Vagina (tissue), 2 donors: Measurements from ENCODE around the gene DBN1. TPM values are rescaled to one million over a fixed set of nuclear protein-coding genes. Genes with fewer than 3 reads are reported as not detected.

ENCODE experiments used
- DNase-seq, 2 donors: peaks; one replicate each; pipeline ENCODE4 v3.0.0-alpha.2; 2017; ENCODE audit errors: extremely low spot score in 2 of 2
- H3K27ac ChIP-seq: fragments of 200-600 bp; sonication (generic); one replicate; pipeline ENCODE4 v1.5.1; 2019
- H3K27me3 ChIP-seq: fragments of 200-600 bp; sonication (generic); one replicate; pipeline ENCODE4 v1.5.1; 2019
- H3K36me3 ChIP-seq, 2 donors: fragments of 200-600 bp; sonication (generic); one replicate each; pipeline ENCODE4 v1.5.1; 2017 to 2019
- H3K4me1 ChIP-seq: fragments of 200-600 bp; sonication (generic); one replicate; pipeline ENCODE4 v1.5.1; 2019
- H3K4me3 ChIP-seq, 2 donors: fragments of 200-600 bp; sonication (generic); 1 replicate in 1 of 2; 2 replicates in 1 of 2; pipeline ENCODE4 v1.5.1; 2016 to 2019
- H3K9me3 ChIP-seq: fragments of 200-600 bp; sonication (generic); one replicate; pipeline ENCODE4 v1.5.1; 2019
- POLR2A ChIP-seq, 2 donors: fragments of 450-650 bp; IDR thresholded peaks; one replicate each; pipeline ENCODE4 v1.6.1; 2017; ENCODE audit warnings: antibody characterized with exemption in 2 of 2, mild to moderate bottlenecking in 2 of 2, moderate library complexity in 2 of 2
- POLR2AphosphoS5 ChIP-seq, 2 donors: sonication (generic); formaldehyde crosslinking; IDR thresholded peaks; one replicate each; pipeline ENCODE4 v1.9.0; 2017; ENCODE audit warnings: antibody characterized with exemption in 2 of 2, mild to moderate bottlenecking in 2 of 2, low read depth in 1 of 2; ENCODE audit not compliant: insufficient read depth in 1 of 2
- intact Hi-C: fragments of 100-400 bp; cut with DNase I; formaldehyde crosslinking; loops from one replicate; pipeline ENCODE4 v1.15.1; 2023
- total RNA-seq: library from RNA; depleted of rRNA; stranded (reverse); fragments of >200 nt; gene quantifications from one replicate; pipeline ENCODE4 v1.2.3, GENCODE V29; 2016
- TF ChIP-seq, protein P1 (sequence below), 3 experiments: fragments of 450-650 bp in 2 of 3; fragments of 200-600 bp in 1 of 3; sonication (generic) in 1 of 3; IDR thresholded peaks; one replicate each; pipeline ENCODE4 v1.5.1; 2017 to 2019; ENCODE audit warnings: antibody characterized with exemption in 3 of 3, mild to moderate bottlenecking in 2 of 3, moderate library complexity in 2 of 3

DBN1 gene
- 69.0 TPM for total RNA-seq

DNA sequence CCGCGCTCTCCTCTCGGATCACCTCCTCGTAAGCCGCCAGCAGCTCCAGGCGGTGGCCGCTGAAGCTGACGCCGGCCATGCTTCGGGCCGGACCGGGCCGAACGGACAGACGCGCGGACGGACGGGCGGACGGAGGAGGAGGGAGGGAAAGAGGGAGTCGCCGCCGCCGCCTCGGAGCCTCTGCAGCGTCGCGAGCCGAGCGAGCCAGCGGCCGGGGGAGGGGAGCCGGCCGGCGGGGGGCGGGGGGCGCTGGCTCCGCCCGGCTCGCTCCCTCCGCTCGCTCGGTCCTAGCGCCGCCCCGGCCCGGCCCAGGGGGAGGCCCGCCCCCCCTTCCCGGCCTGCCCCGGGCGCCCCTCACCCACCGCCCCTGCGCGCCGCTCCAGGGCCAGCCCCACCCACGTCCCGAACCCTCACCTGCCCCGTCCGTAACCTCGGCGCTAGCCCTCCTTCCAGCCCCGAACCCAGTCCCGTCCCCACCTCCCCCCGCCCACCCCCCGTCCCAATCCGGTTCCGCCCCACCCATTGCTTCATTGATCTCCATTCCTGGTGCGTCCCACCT lies at the start of gene DBN1:
Gene DBN1, minus strand, starts transcription at position 192 of the 559 bp plus-strand sequence. Its CDS starts 113 bp downstream, at position 79.
- H3K4me1 ChIP-seq, result peaks cover 77% of the 10 kb centered on the region
- no peaks in the 10 kb centered on the region for H3K9me3 ChIP-seq
- TF ChIP-seq, protein P1, sequence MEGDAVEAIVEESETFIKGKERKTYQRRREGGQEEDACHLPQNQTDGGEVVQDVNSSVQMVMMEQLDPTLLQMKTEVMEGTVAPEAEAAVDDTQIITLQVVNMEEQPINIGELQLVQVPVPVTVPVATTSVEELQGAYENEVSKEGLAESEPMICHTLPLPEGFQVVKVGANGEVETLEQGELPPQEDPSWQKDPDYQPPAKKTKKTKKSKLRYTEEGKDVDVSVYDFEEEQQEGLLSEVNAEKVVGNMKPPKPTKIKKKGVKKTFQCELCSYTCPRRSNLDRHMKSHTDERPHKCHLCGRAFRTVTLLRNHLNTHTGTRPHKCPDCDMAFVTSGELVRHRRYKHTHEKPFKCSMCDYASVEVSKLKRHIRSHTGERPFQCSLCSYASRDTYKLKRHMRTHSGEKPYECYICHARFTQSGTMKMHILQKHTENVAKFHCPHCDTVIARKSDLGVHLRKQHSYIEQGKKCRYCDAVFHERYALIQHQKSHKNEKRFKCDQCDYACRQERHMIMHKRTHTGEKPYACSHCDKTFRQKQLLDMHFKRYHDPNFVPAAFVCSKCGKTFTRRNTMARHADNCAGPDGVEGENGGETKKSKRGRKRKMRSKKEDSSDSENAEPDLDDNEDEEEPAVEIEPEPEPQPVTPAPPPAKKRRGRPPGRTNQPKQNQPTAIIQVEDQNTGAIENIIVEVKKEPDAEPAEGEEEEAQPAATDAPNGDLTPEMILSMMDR (IDR thresholded peaks at IDR 0.05), result no peak
- peak in 1 of 2 donors; percentile 23 for TF ChIP-seq POLR2AphosphoS5 (IDR thresholded peaks at IDR 0.05; ENCODE audit: insufficient read depth in 1 of 2, low read depth in 1 of 2)
- no peaks in the 10 kb centered on the region for H3K27me3 ChIP-seq
- intact Hi-C loops, result loop anchor here (2.0 kb wide), 1 partner anchor 23 kb away; the partner anchor contains the start of gene PDLIM7
- H3K4me3 ChIP-seq, result peak within 1 kb of the TSS; percentile 67 to 74
- peak within 1 kb of the TSS; percentile 83 for H3K27ac ChIP-seq
- no peaks in the 10 kb centered on the region for H3K36me3 ChIP-seq
- no peak for DNase-seq

DNA sequence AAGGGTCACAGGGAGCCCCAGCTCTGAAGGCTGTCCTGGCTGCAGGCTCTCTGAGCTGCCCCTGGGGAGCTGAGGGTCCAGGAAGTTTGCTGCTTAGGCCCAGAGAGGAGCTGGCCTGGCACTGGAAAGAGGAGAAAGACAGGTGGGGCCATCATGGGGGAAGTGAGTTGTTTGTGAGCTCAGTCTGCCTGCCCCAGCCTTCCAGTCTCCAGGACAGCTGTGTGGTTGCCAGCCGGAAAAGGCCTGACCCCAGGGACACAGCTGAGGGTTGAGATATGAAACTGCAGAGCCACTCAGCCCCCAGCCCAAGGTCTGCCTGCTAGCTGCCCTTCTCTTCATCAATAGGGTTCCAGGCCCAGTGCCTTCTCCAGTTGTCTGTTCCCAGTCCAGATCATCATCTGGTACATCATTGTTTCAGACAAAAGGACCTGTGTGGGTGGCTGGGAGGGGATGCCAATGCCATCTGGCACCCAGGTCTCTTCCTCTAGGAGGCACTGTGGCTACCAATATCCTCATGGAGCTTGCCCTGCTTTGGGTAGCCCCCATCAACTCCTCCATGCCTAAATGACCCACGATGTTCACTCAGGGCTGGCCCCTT lies 47.6 kb upstream of the DBN1 start:
- Histone ChIP-seq H3K9me3 (no peaks in the 10 kb centered on the region), H3K27me3 (no peaks in the 10 kb centered on the region), H3K36me3 (peaks cover 0 to 43% of the 10 kb centered on the region in 2 donors), H3K27ac (no peak overlapping the region), H3K4me3 (no peak overlapping the region), H3K4me1 (peaks cover 4% of the 10 kb centered on the region)
- no peak for DNase-seq
- intact Hi-C loops, result no loop called here
- no peak for TF ChIP-seq POLR2AphosphoS5 (IDR thresholded peaks at IDR 0.05; ENCODE audit: insufficient read depth in 1 of 2, low read depth in 1 of 2)
- no peak for TF ChIP-seq POLR2A (IDR thresholded peaks at IDR 0.05)
- TF ChIP-seq, protein P1 (IDR thresholded peaks at IDR 0.05), result no peak

DNA sequence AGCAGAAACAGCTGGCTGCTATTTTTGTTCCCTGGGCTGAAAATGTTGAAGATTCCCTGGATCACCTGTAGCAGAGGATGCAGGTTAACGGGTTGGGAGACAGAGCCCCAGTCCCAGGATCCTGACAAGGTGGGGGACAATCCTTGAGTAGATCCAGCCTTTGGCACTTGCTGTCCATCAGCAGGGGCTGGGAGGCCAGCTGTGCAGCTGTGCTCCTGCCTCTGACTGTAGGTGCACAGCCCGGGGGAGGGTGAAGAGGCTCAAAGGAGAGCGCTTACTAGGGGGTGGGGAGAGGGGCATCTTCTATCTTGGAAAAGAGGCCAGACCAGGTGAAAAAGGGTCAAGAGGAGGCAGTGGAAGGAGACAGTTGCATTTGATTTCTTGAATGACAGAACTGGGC lies 46.8 kb upstream of the DBN1 start:
- no peak for TF ChIP-seq POLR2A (IDR thresholded peaks at IDR 0.05)
- TF ChIP-seq, protein P1 (IDR thresholded peaks at IDR 0.05), result no peak
- TF ChIP-seq POLR2AphosphoS5 (IDR thresholded peaks at IDR 0.05; ENCODE audit: insufficient read depth in 1 of 2, low read depth in 1 of 2), result no peak
- H3K4me1 ChIP-seq, result peaks cover 11% of the 10 kb centered on the region
- peaks cover 0 to 40% of the 10 kb centered on the region in 2 donors for H3K36me3 ChIP-seq
- no peak overlapping the region for H3K27ac ChIP-seq
- no peak for DNase-seq
- H3K4me3 ChIP-seq, result no peak overlapping the region
- H3K9me3 ChIP-seq, result no peaks in the 10 kb centered on the region
- H3K27me3 ChIP-seq, result no peaks in the 10 kb centered on the region
- intact Hi-C loops, result no loop called here

DNA sequence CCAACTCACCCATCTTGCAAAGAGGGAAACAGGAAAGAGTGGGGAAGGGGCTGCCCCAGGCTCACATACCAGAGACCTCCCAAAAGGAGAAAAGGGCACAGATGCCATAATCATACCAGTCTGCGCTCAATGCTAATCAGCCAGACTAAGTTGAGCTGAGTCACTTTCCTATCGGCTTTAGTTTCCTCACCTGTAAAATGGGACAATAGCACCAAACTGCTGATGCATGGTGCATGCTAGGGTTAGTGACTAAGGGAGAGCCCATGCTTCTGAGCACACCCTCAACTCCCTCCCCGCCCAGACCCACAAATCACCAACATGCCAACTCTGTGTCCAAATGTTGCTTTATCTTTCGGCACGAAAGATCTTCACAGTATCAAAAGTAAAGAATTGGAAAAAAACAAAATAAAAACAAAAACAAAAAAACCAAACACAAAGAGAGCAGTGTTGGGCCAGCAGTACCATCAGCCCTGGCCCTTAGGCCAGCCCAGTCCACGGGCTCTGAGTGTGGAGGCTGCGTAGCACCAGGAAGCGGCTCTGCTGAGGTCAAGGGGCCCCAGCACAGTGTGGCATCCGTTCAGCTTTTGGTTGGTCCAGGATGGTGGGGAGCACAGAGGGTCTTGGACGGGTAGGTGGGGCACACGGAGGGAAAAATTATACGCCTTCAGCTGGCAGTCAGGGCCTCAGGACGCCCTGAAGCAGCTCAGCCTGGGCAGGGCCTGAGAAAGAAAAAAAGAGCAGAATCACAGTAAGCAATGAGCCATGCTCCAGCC lies 46.2 kb upstream of the DBN1 start:
- no peaks in the 10 kb centered on the region for H3K27me3 ChIP-seq
- TF ChIP-seq POLR2A (IDR thresholded peaks at IDR 0.05) (no peak), POLR2AphosphoS5 (IDR thresholded peaks at IDR 0.05; ENCODE audit: insufficient read depth in 1 of 2, low read depth in 1 of 2) (no peak)
- TF ChIP-seq, protein P1 (IDR thresholded peaks at IDR 0.05), result no peak
- DNase-seq, result no peak
- peaks cover 13% of the 10 kb centered on the region for H3K4me1 ChIP-seq
- no peaks in the 10 kb centered on the region for H3K9me3 ChIP-seq
- intact Hi-C loops, result no loop called here
- H3K27ac ChIP-seq, result no peak overlapping the region
- no peak overlapping the region for H3K4me3 ChIP-seq
- peaks cover 0 to 40% of the 10 kb centered on the region in 2 donors for H3K36me3 ChIP-seq
